C4-2B (cell line): ENCODE data around the gene APPBP2.

ENCODE experiments used
- CTCF ChIP-seq: fragments of 450-650 bp; conservative IDR thresholded peaks from 2 replicates; pipeline ENCODE4 v1.5.1; 2017; ENCODE audit warnings: mild to moderate bottlenecking
- ZFX ChIP-seq: fragments of 450-650 bp; IDR thresholded peaks from 2 replicates; pipeline ENCODE4 v1.6.1; 2017

GRCh38 chr17:60495260-60495659 lies 30.8 kb downstream of the APPBP2 start:
- TF ChIP-seq CTCF (no peak), ZFX (no peak)
